Kidney (tissue), 14 donors: ENCODE measurements around the gene ZNF552. TPM values are rescaled to one million over a fixed set of nuclear protein-coding genes. Genes with fewer than 3 reads are reported as not detected.
"Not testable (repeated sequence)": the region's sequence is repeated elsewhere in the genome, so short reads cannot be mapped to it uniquely, and the experiment has no call there.

Source experiments
- DNase-seq, 5 donors: peaks; one replicate each; pipeline ENCODE4 v3.0.0-alpha.2; 2013 to 2020
- FAIRE-seq: peaks from 2 replicates; lab custom pipeline; 2012; peaks lifted over from hg19 to GRCh38; lab: Jason Lieb, UNC
- H3K27ac ChIP-seq, 2 donors: one replicate each; pipeline ENCODE4 v1.7.0; 2013; ENCODE audit warnings: low read depth in 2 of 2, low read length in 2 of 2, inconsistent platforms in 1 of 2
- H3K27me3 ChIP-seq: one replicate; pipeline ENCODE4 v1.7.1; 2013; ENCODE audit warnings: low read length, inconsistent platforms; ENCODE audit not compliant: control insufficient read depth, insufficient read depth
- H3K36me3 ChIP-seq, 3 donors: one replicate each; pipeline versions ENCODE4 v1.7.0 to v1.7.1; 2013; ENCODE audit warnings: low read length in 3 of 3, control low read depth in 1 of 3, inconsistent platforms in 1 of 3; ENCODE audit not compliant: insufficient read depth in 3 of 3, control insufficient read depth in 2 of 3
- H3K4me1 ChIP-seq, 3 donors: one replicate each; pipeline versions ENCODE4 v1.7.0 to v1.7.1; 2013; ENCODE audit warnings: low read length in 3 of 3, inconsistent platforms in 1 of 3, low read depth in 1 of 3; ENCODE audit not compliant: control insufficient read depth in 2 of 3, insufficient read depth in 2 of 3
- H3K4me3 ChIP-seq, 3 donors: one replicate each; pipeline versions ENCODE4 v1.7.0 to v1.8.1; 2013; ENCODE audit warnings: low read length in 3 of 3, control low read depth in 1 of 3, inconsistent platforms in 1 of 3
- H3K9ac ChIP-seq, 3 donors: one replicate each; pipeline versions ENCODE4 v1.7.0 to v1.7.1; 2013; ENCODE audit warnings: low read length in 3 of 3, control low read depth in 1 of 3, inconsistent platforms in 1 of 3
- H3K9me3 ChIP-seq, 3 donors: one replicate each; pipeline versions ENCODE4 v1.7.0 to v1.7.1; 2013; ENCODE audit warnings: low read length in 3 of 3, control low read depth in 1 of 3, inconsistent platforms in 1 of 3; ENCODE audit not compliant: control insufficient read depth in 2 of 3, insufficient read depth in 1 of 3
- intact Hi-C: fragments of 100-400 bp; cut with DNase I; formaldehyde crosslinking; loops from one replicate; pipeline ENCODE4 v1.11.1; 2022
- polyA plus RNA-seq: library from polyadenylated mRNA; stranded (reverse); fragments of 350-450 nt; fragmentation: Illumina TruSeq; extraction: RNeasy Lipid Tissue Mini Kit (QIAGEN cat#74804); gene quantifications from one replicate; pipeline ENCODE4 v1.2.3, GENCODE V29; 2014; ENCODE audit warnings: low read depth, low replicate concordance; ENCODE audit not compliant: insufficient read depth
- total RNA-seq: library from RNA; stranded (reverse); fragmentation: NEBNext Ultra II Directional; extraction: Animal tissue kit (Norgen Biotek cat#: 25700); gene quantifications from one replicate; pipeline ENCODE4 v1.2.1, GENCODE V29; 2021
- TF ChIP-seq, protein P1 (sequence below): IDR thresholded peaks from 3 replicates; pipeline ENCODE4 v1.5.1; 2012; ENCODE audit warnings: mild to moderate bottlenecking, moderate library complexity, borderline replicate concordance; ENCODE audit not compliant: insufficient read depth; ENCODE audit errors: extremely low read depth
- donor health status: control.
- donor health status: control.
- donor health status: control.
- donor health status: control.
- donor health status: control.
- donor health status: DM: yes; HTN: yes; CAD: no.
- donor health status: Normal renal cell carcinoma (clear cell type).

Gene ZNF552
- total and polyA plus RNA-seq, 2 donors from 2014 or later: 10.7 to 13.8 TPM

DNA sequence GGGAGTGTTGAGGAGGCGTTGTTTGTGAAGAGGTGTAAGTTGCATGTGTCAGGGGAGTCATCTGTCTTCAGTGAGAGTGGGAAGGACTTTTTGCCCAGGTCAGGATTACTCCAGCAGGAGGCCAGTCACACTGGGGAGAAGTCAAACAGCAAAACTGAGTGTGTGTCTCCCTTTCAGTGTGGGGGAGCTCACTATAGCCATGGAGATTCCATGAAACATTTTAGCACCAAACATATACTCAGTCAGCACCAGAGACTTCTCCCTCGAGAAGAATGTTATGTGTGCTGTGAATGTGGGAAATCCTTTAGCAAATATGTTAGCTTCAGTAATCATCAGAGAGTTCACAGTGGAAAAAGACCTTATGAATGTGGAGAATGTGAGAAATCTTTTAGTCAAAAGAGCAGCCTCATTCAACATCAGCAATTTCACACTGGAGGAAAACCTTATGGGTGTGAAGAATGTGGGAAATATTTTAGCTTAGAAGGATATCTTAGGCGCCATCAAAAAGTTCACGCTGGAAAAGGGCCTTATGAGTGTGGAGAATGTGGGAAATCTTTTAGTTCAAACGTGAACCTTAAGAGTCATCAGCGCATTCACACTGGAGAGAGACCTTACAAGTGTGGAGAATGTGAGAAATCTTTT is 26.5 kb upstream of the ZNF552 start:
- H3K4me1 ChIP-seq: no peaks in the 10 kb centered on the region
- H3K27me3 ChIP-seq: no peaks in the 10 kb centered on the region
- TF ChIP-seq, protein P1, sequence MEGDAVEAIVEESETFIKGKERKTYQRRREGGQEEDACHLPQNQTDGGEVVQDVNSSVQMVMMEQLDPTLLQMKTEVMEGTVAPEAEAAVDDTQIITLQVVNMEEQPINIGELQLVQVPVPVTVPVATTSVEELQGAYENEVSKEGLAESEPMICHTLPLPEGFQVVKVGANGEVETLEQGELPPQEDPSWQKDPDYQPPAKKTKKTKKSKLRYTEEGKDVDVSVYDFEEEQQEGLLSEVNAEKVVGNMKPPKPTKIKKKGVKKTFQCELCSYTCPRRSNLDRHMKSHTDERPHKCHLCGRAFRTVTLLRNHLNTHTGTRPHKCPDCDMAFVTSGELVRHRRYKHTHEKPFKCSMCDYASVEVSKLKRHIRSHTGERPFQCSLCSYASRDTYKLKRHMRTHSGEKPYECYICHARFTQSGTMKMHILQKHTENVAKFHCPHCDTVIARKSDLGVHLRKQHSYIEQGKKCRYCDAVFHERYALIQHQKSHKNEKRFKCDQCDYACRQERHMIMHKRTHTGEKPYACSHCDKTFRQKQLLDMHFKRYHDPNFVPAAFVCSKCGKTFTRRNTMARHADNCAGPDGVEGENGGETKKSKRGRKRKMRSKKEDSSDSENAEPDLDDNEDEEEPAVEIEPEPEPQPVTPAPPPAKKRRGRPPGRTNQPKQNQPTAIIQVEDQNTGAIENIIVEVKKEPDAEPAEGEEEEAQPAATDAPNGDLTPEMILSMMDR: no peak
- DNase-seq (no peak), FAIRE-seq (no peak)
- H3K36me3 ChIP-seq: peaks cover 3 to 15% (median 10%) of the 10 kb centered on the region in 3 donors
- H3K4me3 ChIP-seq: no peak overlapping the region
- no peak overlapping the region for H3K27ac ChIP-seq
- no peak overlapping the region for H3K9ac ChIP-seq
- no peaks in the 10 kb centered on the region for H3K9me3 ChIP-seq
- intact Hi-C loops: no loop called here

DNA sequence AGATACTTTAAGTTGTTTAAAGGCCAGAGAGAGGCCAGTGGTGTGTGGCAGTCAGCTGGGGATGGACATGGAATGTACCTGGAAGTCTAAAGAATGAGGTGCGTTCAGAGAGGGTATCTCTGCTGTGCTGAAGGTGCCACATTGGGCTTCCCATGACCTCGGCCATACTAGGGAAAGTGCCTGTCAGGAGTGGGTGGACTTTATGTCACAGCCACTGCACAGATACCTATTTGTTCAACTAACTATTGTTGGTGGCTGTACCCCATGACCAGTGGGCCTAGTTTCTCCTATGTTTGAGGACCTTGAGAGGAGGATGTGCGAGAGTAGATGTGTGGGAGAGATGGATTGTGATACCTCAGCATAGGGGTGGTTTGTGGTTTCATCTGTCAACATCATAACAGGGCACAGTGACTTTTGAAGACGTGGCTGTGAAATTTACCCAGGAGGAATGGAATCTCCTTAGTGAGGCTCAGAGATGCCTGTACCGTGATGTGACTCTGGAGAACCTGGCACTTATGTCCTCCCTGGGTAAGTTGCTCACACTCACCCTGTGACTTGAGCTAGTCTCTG is 24.0 kb upstream of the ZNF552 start:
- H3K27me3 ChIP-seq, H3K9me3 ChIP-seq, H3K4me1 ChIP-seq, H3K4me3 ChIP-seq, H3K27ac ChIP-seq, H3K9ac ChIP-seq, intact Hi-C loops, FAIRE-seq, DNase-seq: not testable (repeated sequence)
- peaks cover 3 to 12% (median 8%) of the 10 kb centered on the region in 3 donors for H3K36me3 ChIP-seq

DNA sequence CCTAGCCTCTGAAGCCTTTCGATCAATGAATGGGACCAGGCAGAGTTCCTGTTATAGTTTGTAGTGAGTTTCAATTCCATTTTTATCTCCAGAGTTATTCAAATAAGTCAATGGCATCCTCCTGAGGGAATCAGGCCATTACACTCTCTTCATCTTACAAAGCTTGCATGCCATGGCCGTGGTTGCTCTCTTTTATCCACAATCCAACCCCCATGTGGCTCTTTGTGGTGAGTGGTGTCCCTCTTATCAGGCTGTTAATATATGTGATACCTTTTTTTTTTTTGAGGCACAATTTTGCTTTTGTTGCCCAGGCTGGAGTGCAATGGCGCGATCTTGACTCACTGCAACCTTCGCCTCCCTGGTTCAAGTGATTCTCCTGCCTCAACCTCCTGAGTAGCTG is 22.3 kb upstream of the ZNF552 start:
- H3K27me3 ChIP-seq, H3K9ac ChIP-seq, DNase-seq, H3K27ac ChIP-seq, H3K9me3 ChIP-seq, FAIRE-seq, intact Hi-C loops, H3K4me3 ChIP-seq, H3K4me1 ChIP-seq: not testable (repeated sequence)
- H3K36me3 ChIP-seq: peaks cover 3 to 10% (median 6%) of the 10 kb centered on the region in 3 donors

DNA sequence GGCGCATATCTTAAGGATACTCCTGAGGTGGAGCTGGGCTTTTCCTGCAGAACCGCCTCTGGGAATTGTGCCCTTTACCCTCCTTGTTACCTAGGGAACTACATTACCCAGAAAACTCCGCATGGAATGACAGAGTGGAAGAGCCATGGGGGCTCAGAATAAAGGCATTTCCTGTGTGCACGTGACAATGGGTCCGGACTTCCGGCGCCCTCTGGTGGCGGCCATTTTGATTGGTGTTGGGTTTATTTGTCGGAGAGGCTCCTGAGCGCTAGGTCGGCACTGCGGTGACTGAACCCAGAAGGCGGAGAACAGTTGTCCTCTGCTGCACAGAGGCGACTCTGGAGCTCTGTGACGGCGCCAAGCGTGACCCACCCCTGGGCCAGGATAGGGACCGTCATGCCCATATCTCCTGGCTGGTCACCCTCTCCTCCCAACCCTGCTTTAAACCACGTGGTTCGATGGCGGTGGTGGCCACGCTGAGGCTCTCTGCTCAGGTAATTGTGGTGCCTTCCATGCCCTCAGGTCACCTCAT is 15.4 kb upstream of the ZNF552 start, which contains the start of gene ZNF587B:
ZNF587B (plus strand) TSS at position 229 of the 532 bp plus-strand sequence; CDS start at position 459, 230 bp downstream.
- Histone ChIP-seq H3K27me3 (no peaks in the 10 kb centered on the region), H3K36me3 (no peaks in the 10 kb centered on the region), H3K4me1 (peaks cover 0 to 3% (median 0%) of the 10 kb centered on the region in 3 donors), H3K4me3 (peak within 1 kb of the TSS; percentile 79 to 97 (median 84)), H3K9ac (peak within 1 kb of the TSS; percentile 40 to 92 (median 67)), H3K27ac (peak within 1 kb of the TSS; percentile 63 to 67), H3K9me3 (no peaks in the 10 kb centered on the region)
- FAIRE-seq: no peak
- intact Hi-C loops: no loop called here
- DNase-seq: peak; percentile 85 to 94 (median 93)
- TF ChIP-seq, protein P1: peak; percentile 11
